Adrenal gland (tissue), 5 donors: ENCODE data around the gene AOPEP.

ENCODE experiments used
- POLR2A ChIP-seq, 2 donors: fragments of 450-650 bp; IDR thresholded peaks; one replicate each; pipeline ENCODE4 v1.6.1; 2017; ENCODE audit warnings: antibody characterized with exemption in 2 of 2, mild to moderate bottlenecking in 2 of 2, moderate library complexity in 1 of 2
- TF ChIP-seq, protein P1 (sequence below), 6 experiments: fragments of 450-650 bp in 4 of 6; fragments of 200-600 bp in 2 of 6; sonication (generic) in 1 of 6; IDR thresholded peaks; 1 replicate in 5 of 6; 2 replicates in 1 of 6; pipeline versions ENCODE4 v1.5.1 to v1.8.0; 2016 to 2021; ENCODE audit warnings: antibody characterized with exemption in 6 of 6, mild to moderate bottlenecking in 2 of 6, moderate library complexity in 1 of 6
- donor health status: DM: no; HTN: no; CAD: no.

DNA sequence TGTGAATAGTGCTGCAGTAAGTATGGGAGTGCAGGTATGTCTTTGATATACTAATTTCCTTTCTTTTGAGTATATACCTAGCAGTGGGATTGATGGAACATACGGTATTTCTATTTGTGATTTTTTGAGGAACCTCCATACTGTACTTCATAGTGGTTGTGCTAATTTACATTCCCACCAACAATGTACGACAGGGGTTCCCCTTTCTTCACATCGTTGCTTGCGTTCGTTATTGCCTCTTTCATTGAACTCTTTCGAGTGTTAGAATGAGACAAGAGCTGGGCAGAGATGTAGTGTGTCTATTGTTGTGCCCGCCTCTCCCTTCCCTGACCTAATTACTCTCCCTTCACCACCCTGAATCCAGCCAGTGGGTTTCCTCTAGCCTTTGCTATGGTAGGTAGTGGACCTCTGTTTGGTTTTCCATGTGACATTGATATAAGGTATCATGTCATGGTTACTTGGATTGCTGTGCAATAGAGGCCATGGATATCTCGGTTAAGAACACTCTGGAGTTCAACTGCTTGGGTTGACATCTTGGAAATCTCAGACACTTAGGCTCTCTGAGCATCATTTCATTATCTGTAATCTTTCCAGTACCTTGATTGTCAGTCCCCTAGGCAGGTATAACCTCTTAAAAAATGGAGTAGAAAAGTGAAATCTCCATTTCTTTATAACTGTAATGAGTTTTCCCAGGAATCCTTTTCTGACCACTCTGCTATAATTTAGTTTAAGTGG is 19.5 kb downstream of the AOPEP start:
- TF ChIP-seq, protein P1, sequence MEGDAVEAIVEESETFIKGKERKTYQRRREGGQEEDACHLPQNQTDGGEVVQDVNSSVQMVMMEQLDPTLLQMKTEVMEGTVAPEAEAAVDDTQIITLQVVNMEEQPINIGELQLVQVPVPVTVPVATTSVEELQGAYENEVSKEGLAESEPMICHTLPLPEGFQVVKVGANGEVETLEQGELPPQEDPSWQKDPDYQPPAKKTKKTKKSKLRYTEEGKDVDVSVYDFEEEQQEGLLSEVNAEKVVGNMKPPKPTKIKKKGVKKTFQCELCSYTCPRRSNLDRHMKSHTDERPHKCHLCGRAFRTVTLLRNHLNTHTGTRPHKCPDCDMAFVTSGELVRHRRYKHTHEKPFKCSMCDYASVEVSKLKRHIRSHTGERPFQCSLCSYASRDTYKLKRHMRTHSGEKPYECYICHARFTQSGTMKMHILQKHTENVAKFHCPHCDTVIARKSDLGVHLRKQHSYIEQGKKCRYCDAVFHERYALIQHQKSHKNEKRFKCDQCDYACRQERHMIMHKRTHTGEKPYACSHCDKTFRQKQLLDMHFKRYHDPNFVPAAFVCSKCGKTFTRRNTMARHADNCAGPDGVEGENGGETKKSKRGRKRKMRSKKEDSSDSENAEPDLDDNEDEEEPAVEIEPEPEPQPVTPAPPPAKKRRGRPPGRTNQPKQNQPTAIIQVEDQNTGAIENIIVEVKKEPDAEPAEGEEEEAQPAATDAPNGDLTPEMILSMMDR (IDR thresholded peaks at IDR 0.05), result no peak
- TF ChIP-seq POLR2A (IDR thresholded peaks at IDR 0.05), result no peak
